Stimulated activated memory B cell treated with anti-CD40 and anti-IgM and Interleukin-4, amounts not matched to agents 10 μg/mL and 1 μg/mL and 100 μg/mL, for 72 hours (primary cell): Measurements from ENCODE around the gene MSRB1.
"Not testable (repeated sequence)": the region's sequence is repeated elsewhere in the genome, so short reads cannot be mapped to it uniquely, and the experiment has no call there.

Experiments used
- ATAC-seq: fragments of 150-1000 bp; cut with Tn5 transposase; 2 replicates; pipeline ENCODE4 v1.10.0; 2021
- H3K27ac Mint-ChIP-seq: one replicate; pipeline ENCODE4 v1.8.0; 2022; ENCODE audit warnings: mild to moderate bottlenecking, mixed read lengths
- H3K27me3 Mint-ChIP-seq: one replicate; pipeline ENCODE4 v1.8.0; 2022; ENCODE audit warnings: mixed read lengths
- H3K36me3 Mint-ChIP-seq: one replicate; pipeline ENCODE4 v1.8.0; 2022; ENCODE audit warnings: mixed read lengths
- H3K4me1 Mint-ChIP-seq: one replicate; pipeline ENCODE4 v1.8.0; 2022; ENCODE audit warnings: mixed read lengths
- H3K4me3 Mint-ChIP-seq: one replicate; pipeline ENCODE4 v1.8.0; 2022; ENCODE audit warnings: mild to moderate bottlenecking, moderate library complexity, mixed read lengths
- H3K9me3 Mint-ChIP-seq: one replicate; pipeline ENCODE4 v1.8.0; 2022; ENCODE audit warnings: mixed read lengths

MSRB1 gene

DNA sequence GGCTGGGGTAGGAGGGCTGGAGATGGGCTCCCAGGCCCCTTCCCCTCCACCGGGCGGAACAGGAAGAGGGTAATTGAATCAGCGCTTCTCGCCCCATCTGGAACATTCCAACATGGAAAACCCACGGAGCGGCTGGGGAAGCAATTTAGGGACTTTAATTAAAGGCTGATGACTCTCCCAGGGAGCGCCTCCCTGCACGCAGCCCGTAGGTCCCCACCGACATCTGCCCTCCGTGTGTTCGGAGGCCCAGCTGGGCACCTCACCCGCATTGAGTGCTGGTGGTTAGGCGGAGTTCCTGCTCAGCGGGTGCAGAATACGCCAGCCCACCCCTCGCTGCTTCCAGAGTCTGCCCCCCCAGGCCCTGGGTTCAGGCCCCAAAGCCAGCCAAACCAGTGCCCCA lies 34.8 kb downstream of the MSRB1 start:
- no peak overlapping the region for H3K27ac Mint-ChIP-seq
- no peaks in the 10 kb centered on the region for H3K9me3 Mint-ChIP-seq
- no peak overlapping the region for H3K4me3 Mint-ChIP-seq
- H3K36me3 Mint-ChIP-seq: no peaks in the 10 kb centered on the region
- no peak for ATAC-seq
- H3K27me3 Mint-ChIP-seq: peaks cover 50% of the 10 kb centered on the region
- H3K4me1 Mint-ChIP-seq: no peaks in the 10 kb centered on the region

DNA sequence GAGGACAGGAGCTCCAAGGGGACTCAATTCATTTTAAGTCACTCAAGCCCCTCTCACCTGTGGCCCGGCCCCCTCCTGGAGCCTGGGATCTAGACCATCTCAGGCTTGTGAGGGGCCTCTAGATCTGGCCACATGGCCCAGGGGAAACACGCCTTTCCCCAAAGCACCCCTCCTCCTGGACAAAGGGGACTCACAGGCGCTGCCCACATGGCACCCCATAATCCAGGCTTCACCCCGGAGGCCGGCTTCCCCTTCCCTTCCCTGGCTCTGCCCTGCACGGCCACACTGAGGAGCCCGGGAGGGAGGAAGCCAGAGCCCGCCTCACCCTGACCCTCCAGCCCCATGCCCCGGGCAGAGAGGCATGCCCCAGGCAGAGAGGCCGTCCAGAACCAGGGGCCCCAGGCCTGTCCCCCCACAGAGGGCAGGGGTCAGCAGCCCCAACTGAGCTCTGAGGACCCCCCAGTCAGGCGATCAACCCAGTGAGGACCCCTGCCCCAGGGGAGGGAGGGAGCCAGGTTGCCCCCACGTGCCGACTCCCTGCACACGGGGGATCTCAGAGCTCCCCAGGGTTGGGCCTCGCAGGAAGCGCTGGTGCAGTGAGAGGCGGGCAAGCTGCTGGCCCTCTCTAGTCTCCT lies 35.7 kb downstream of the MSRB1 start:
- H3K27ac Mint-ChIP-seq: no peak overlapping the region
- H3K27me3 Mint-ChIP-seq: peaks cover 53% of the 10 kb centered on the region
- H3K4me1 Mint-ChIP-seq: no peaks in the 10 kb centered on the region
- H3K9me3 Mint-ChIP-seq: no peaks in the 10 kb centered on the region
- no peak overlapping the region for H3K4me3 Mint-ChIP-seq
- ATAC-seq: no peak
- H3K36me3 Mint-ChIP-seq: no peaks in the 10 kb centered on the region

DNA sequence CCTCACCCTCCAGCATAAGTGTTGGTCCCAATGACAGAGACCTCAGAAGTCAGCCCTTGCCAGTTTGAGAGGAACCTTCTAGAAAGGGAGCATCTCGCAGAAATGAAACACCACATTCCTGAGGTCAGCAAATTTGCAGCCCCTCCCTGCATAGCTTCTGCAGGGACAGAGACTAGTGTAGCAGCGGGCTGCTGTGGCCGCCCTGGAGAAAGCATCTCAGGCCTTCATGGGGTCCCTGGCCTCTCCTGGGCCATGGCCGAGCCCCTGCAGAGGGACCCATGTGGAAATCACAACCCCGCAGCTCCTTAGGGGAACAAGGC lies 36.2 kb downstream of the MSRB1 start:
- Mint-ChIP-seq H3K9me3 (no peaks in the 10 kb centered on the region), H3K27me3 (peaks cover 53% of the 10 kb centered on the region), H3K27ac (no peak overlapping the region), H3K4me3 (no peak overlapping the region), H3K36me3 (no peaks in the 10 kb centered on the region), H3K4me1 (no peaks in the 10 kb centered on the region)
- ATAC-seq: no peak

DNA sequence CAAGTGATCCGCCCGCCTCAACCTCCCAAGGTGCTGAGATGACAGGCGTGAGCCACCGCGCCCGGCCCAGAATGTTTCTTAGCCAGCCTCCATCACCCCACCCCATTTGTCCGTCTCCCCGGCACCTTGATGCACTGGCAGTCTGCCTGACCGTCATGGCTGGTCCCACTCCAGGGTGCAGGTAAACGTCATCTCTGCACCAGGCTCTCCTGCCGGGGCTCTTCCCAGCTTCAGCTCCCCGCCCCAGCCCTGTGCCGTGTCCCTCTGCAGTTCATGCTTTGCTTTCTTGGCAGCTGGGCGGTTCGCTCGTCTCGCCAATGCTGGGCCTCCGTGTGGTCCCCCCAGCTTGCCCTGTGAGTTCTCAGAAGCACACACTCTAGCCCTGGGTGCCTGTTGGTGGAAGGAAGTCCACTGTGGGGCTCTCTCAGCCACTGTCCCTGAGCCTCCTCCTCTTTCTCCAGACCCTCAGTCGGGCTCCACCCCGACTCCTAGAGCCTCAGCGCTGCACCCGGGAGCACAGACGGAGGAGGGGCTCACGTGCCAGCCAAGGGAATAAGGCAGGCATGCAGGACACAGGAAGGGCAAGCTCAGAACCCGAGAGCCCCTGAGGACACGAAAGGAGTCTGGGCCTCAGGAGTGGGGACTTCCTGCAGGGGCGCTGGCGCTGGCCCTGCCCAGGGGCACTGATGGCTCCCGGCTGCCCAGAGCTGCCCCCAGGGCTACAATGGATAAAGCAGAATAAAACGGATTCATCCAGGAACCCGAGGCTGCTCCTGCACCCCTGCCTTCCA lies 36.7 kb downstream of the MSRB1 start:
- no peaks in the 10 kb centered on the region for H3K36me3 Mint-ChIP-seq
- H3K27me3 Mint-ChIP-seq: peaks cover 53% of the 10 kb centered on the region
- no peaks in the 10 kb centered on the region for H3K9me3 Mint-ChIP-seq
- no peak overlapping the region for H3K4me3 Mint-ChIP-seq
- no peak for ATAC-seq
- H3K4me1 Mint-ChIP-seq: no peaks in the 10 kb centered on the region
- H3K27ac Mint-ChIP-seq: no peak overlapping the region

DNA sequence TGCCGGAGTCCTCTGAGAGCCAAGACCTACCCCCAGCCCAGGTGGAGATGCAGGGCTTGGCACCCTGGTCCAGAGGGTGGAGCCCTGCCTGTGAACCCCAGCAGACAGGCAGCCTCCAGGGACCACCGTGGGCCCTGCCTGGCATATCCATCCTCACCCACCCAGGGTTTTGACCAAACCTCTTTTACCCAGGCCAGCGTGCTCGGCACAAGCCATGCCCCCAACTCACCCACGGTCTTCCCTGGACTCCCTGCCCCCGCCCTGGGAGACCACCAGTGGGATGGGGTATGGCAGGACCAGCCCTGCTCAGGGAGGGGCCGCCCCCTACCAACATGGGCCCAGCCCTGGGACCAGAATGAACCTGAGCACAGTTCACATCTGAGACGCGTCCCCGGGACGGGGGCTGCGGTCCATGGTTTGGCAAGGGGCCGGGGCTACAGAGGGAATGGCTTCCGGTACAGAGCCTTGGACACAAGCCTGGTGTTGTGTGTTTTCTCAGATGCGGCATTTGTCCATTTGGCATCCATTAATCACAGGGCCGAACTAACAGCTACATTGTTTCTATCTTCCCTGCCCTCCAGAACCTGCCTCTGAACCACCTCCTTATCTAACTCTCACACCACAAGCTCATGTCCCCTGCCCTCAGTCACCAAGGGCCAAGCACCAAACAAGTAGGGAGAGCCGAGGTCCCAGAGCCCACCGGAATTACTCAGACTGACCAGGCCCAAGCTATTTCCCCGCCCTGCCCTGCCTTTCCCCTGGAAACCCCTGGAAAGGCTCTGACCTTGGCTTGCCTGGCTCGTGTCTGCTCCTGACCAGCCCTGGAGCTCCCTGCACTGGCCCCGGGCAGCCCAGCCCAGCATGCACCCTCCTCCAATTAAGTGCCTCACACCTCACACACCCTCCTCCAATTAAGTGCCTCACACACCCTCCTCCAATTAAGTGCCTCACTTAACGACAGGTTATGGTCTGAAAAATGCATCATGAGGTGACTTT lies 38.9 kb downstream of the MSRB1 start:
- peaks cover 52% of the 10 kb centered on the region for H3K27me3 Mint-ChIP-seq
- no peaks in the 10 kb centered on the region for H3K4me1 Mint-ChIP-seq
- no peak overlapping the region for H3K4me3 Mint-ChIP-seq
- no peak overlapping the region for H3K27ac Mint-ChIP-seq
- no peaks in the 10 kb centered on the region for H3K9me3 Mint-ChIP-seq
- ATAC-seq: peak; percentile 31
- H3K36me3 Mint-ChIP-seq: no peaks in the 10 kb centered on the region

DNA sequence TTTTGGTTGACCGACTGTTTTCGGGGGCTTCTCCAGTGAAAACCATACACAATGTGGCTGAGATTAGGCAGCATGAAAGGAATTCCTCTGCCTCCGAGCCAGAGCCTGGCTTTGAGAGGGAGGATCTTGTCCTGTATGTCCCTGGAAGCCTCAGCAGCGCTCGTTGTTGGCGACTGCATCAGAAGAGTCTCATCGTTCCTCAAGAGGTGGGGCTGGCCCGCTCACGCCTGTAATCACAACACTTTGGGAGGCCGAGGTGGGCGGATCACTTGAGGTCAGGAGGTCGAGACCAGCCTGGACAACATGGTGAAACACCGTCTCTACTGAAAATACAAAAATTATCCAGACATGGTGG lies 39.8 kb downstream of the MSRB1 start:
- no peak overlapping the region for H3K4me3 Mint-ChIP-seq
- H3K4me1 Mint-ChIP-seq: no peaks in the 10 kb centered on the region
- H3K36me3 Mint-ChIP-seq: no peaks in the 10 kb centered on the region
- H3K27me3 Mint-ChIP-seq: peaks cover 44% of the 10 kb centered on the region
- ATAC-seq: no peak
- no peak overlapping the region for H3K27ac Mint-ChIP-seq
- no peaks in the 10 kb centered on the region for H3K9me3 Mint-ChIP-seq

DNA sequence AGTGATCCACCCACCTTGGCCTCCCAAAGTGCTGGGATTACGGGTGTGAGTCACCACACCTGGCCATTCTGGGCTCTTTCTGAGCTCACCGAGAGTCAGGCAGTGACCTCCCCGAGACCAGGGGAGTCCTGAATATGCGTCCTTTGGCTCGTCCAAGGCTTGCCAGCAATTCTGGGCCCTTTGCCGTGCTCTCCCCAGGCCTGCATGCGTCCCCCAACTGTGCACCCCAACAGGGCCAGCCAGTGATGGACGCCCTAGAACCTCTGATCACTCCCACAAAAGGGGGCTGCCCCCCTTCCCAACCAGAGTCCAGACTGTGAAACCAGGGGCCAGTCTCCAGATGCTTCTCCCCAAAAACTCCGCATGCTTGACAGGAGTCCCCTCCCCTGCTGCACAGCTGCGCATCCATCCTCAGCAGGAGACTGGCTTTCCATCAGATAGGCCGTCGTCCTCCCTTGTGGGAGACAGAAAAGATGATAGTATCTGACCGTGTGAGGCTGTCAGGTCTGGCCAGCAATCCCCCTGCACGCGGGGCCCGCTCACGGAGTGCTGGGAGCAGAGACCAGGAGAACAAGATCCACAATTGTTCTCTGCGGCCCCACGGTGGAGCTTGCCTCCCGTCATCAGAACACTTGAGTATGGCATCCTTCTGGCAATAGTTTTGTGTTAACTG lies 40.3 kb downstream of the MSRB1 start:
- Mint-ChIP-seq H3K9me3 (no peaks in the 10 kb centered on the region), H3K36me3 (no peaks in the 10 kb centered on the region), H3K27ac (no peak overlapping the region), H3K4me3 (no peak overlapping the region), H3K27me3 (peaks cover 48% of the 10 kb centered on the region), H3K4me1 (no peaks in the 10 kb centered on the region)
- no peak for ATAC-seq

DNA sequence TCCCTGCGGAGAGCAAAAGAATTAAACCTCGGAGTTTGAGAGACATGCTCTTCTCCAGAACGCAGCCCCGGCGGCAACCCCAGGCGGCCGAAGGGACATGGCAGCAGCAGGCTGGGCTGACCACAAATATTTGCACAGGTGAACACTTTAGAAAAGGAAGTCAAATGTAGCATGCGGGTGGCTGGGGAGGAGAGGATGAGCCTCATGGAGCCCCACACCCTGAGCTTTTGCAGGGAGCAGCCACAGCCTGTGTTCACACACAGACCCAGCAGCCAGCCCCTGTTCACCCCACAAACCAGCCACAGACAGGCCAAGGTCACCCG lies 42.6 kb downstream of the MSRB1 start:
- Mint-ChIP-seq H3K4me1 (no peaks in the 10 kb centered on the region), H3K36me3 (no peaks in the 10 kb centered on the region), H3K4me3 (no peak overlapping the region), H3K27me3 (peaks cover 36% of the 10 kb centered on the region), H3K9me3 (no peaks in the 10 kb centered on the region), H3K27ac (no peak overlapping the region)
- no peak for ATAC-seq

DNA sequence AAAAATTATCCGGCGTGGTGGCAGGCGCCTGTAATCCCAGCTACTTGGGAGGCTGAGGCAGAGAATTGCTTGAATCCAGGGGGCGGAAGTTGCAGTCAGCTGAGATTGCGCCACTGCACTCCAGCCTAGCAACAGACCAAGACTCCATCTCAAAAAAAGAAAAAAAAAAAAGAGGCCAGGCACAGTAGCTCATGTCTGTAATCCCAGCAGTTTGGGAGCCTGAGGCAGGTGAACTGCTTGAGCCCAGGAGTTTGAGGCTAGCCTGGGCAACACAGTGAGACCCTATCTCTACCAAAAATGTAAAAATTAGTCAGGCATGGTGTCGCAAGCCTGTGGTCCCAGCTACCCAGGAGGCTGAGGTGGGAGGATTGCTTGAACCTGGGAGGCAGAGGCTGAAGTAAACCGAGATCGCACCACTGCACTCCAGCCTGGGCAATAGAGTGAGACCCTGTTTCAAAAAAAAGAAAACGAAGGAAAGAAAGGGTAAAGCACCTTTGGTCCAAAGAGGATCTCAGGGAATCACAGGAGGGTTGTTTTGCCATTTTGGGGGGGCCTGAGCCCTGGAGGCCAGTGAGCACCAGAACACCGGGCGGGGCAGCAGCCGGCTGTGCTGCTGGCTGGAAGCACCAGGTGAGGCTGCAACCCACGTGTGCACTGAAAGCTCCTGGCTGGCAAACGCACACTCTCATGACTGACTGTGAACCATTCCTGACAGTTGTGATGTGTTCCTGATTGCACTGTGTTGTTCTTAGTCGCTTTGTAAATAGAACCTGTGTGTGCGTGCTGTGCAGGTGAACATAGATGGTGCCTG lies 43.2 kb downstream of the MSRB1 start:
- ATAC-seq: no peak
- Mint-ChIP-seq H3K36me3 (no peaks in the 10 kb centered on the region), H3K27me3 (peaks cover 34% of the 10 kb centered on the region), H3K4me3 (no peak overlapping the region), H3K27ac (no peak overlapping the region), H3K4me1 (no peaks in the 10 kb centered on the region), H3K9me3 (no peaks in the 10 kb centered on the region)

DNA sequence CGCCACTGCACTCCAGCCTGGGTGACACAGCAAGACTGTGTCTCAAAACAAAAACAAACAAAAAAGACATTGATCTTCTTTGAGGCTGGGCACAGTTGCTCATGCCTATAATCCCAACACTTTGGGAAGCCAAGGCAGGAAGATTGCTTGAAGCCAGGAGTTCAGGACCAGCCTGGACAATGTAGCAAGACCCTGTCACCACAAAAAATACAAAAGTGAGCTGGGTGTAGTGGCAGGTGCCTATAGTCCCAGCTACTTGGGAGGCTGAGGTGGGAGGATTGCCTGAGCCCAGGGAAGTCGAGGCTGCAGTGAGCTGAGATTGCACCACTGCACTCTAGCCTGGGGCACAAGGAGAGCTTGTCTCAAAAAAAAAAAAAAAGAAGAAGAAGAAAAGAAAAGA lies 45.3 kb downstream of the MSRB1 start:
- not testable (repeated sequence) for H3K27ac Mint-ChIP-seq, H3K4me3 Mint-ChIP-seq, H3K4me1 Mint-ChIP-seq, ATAC-seq, H3K9me3 Mint-ChIP-seq, H3K36me3 Mint-ChIP-seq
- peaks cover 23% of the 10 kb centered on the region for H3K27me3 Mint-ChIP-seq

DNA sequence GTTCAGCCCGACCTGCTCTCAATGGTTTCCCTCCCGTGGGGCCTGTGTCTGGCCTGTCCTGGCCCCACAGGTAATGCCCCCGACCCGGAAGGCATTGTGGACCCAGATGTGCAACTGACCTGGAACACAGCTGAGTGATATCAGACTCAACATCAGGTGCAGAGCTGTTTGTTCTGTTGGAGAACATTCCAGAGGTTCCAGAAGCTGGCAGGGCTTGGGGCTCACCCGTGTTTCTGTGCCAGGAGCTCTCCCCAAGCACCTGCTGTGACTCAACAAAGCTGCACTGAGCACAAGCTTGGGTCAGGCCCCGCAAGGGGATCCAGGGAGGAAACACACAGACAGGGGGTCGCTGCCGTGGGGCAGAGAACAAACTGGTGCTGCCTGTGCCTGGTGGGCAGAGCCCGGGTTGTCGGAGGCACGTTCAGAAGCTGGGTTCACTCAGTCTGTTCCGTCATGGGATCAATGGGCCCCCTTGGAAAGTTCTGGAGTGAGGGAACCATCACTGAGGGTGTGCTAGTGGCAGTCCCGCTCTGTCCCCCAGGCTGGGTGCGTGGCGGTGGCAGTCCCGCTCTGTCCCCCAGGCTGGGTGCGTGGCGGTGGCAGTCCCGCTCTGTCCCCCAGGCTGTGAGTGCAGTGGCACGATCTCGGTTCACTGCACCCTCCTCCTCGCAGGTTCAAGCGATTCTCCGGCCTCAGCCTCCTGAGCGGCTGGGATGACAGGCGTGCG lies 46.9 kb downstream of the MSRB1 start:
- Mint-ChIP-seq H3K36me3 (no peaks in the 10 kb centered on the region), H3K27ac (no peak overlapping the region), H3K9me3 (no peaks in the 10 kb centered on the region), H3K27me3 (peaks cover 20% of the 10 kb centered on the region), H3K4me3 (no peak overlapping the region), H3K4me1 (no peaks in the 10 kb centered on the region)
- peak; percentile 50 for ATAC-seq

DNA sequence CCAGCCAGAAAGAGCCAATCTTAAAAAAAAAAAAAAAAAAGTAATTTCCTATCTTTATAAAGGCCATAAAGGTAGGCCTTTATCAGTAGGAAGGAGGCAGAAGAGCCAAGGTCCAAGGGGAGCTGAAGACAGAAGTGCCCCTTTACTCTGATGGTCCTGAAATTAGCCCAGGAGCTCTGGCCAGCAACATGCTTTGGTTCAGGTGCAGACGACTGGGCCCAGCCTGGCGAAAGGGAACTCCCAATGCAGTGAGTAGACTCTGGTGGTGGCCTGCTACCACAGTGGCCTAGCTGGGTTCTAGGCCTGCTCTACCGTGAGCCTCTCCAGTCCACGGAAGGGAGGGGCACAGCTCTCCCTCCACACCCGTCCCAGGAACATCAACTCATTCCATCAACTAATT lies 47.9 kb downstream of the MSRB1 start:
- Mint-ChIP-seq H3K4me3 (no peak overlapping the region), H3K36me3 (no peaks in the 10 kb centered on the region), H3K27ac (no peak overlapping the region), H3K4me1 (no peaks in the 10 kb centered on the region), H3K27me3 (peaks cover 30% of the 10 kb centered on the region), H3K9me3 (no peaks in the 10 kb centered on the region)
- no peak for ATAC-seq

DNA sequence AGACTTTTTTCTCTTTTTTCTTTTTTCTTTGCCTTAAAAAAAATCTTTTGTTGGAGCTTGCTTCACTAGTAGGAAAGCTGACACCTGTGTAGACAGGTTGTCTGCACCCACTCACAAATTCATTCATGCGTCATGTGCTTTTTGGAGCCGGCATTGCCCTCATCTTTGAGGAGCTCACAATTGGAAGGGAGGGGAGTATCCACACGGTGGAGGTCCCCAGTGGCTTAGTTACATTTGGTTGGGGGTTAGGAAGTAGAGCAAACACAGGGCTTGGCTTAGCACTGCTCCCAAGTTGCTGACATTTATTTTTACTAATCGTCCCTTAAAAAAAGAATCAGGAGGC lies 52.3 kb downstream of the MSRB1 start:
- Mint-ChIP-seq H3K36me3 (no peaks in the 10 kb centered on the region), H3K27ac (no peak overlapping the region), H3K27me3 (peaks cover 47% of the 10 kb centered on the region), H3K4me3 (no peak overlapping the region), H3K9me3 (no peaks in the 10 kb centered on the region), H3K4me1 (no peaks in the 10 kb centered on the region)
- ATAC-seq: no peak

DNA sequence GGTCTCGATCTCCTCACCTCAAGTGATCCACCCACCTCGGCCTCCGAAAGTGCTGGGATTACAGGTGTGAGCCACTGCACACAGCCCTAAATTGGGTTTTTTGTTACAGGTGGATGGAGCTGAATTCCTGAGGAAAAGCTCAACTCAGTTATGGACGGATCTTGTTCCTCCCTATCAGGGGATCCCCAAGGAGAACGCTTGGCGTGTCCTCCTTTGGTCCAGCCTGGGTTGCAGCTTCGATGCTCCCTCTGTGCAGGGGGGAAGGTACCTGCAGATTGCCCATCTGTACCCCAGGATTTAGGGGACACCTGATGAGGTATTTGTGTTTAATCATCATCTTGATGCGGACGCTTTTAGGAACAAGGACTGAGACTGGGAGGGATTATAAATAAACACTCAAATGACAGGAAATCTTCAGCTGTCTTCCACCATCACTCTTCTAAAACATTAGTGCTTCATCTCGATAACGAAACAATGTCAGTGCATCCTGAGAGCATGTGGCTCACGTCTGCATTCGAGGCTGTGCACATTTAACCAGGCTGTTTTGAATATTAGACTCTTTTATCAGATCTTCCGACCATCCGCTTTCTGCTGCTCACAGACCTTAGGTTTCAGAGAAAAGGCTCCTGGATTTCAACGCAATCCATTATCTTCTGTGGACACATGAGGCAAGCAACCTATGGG lies 52.8 kb downstream of the MSRB1 start:
- Mint-ChIP-seq H3K27me3 (peaks cover 49% of the 10 kb centered on the region), H3K27ac (no peak overlapping the region), H3K4me1 (no peaks in the 10 kb centered on the region), H3K36me3 (no peaks in the 10 kb centered on the region), H3K4me3 (no peak overlapping the region), H3K9me3 (no peaks in the 10 kb centered on the region)
- no peak for ATAC-seq
